GM19372 (cell line): ENCODE measurements around the gene TBKBP1.

ENCODE experiments used
- ATAC-seq: cut with Tn5 transposase; IDR thresholded peaks from one replicate; pipeline ENCODE4 v1.9.1; 2021; ENCODE audit warnings: mild to moderate bottlenecking, low read depth, moderate library complexity; ENCODE audit not compliant: unreplicated experiment

TBKBP1 gene

DNA sequence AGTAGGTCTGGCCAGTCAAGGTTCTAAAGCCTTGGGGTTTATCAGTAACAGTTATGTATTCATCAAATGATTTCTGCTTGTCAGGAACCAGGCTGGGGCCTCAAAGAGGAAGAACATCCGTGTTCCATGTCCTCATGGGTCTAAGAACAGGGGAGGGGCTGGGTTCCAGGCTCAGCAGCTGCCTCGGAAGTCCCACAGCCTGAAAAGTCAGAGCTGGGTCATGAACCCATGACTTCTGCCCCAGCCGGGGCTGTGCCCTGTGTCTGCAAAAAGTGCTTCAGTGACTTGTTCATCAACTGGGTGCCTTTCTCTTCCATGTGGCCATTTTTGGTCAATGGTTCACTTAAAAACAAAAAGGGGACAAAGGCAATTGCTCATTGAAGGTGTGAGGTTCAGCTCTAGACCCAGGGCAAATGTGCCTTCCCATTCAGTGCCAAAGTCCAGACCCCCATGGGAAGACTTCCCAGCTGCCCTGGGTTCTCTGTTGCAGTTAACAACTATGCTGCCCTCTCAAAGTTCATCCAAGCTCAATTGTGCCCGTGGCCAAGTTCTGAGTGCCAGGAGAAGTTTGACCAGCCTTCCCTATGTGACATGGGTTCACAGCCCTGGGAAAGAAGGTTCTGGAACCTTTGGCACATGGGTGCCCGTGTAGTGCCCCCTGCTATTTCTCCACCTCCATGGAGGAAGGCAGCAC is 18.5 kb downstream of the TBKBP1 start:
- ATAC-seq, result no peak

DNA sequence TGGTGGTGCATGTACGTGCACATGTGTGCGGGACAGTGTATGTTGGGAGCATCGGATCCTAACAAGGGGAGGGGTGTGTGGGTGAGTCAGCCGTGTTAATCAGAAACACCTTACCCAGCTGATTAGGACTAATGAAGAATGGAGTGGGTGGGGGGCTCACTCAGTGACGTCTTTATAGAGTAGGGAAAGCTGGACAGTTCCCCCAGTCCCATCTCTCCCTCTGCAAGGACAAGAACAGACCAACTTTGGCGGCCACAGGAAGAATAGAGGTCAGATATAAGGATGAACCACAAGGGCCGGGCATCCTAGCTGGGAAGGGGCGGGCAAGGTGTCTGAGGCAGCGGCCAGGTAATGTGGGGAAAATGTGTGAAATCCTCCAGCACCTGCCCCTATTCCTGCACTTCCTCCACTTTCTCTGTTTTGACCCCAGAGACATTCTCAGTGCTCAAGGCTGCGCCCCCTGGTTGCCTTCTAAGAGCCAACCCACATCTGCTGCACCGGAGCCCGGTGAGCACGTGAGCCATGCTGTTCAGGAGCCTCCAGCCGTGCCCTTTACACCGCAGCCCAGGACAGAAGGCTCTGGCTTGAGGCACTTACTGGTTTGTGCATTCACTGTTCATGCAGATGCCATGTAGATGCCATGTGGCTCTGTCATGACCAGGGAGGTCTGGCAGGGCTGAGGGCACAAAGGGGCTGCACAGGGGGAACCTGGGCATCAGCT is 20.2 kb downstream of the TBKBP1 start:
- ATAC-seq, result no peak

DNA sequence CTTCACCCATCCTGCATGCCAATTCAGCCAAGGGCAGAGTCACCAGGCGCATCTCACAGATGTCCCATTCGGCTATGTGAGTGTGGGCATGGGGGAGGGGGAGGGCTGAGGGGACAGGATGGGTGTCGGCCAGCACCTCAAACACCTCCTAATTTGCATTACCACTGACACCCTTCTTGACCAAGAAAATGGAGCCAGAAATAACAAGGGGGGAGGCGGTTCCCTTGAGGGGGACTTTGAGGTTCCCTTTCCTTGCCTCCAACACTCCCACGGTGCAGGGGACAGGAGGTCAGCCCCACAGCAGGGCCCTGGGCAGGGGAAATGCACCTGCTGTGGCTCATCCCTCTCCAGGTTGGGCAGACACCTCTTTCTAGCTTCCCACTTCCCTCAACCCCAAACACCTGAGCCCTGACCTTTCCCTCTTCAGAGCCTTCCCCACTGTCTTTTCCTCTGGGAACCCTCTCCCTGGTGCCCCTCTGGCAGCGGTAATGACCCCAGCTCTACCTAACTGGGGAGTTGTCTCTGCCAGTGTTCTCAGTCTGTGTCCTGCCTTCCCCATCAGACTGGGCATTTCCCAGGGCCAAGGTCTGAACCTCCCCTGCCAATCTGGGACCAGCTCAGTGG is 20.9 kb downstream of the TBKBP1 start:
- no peak for ATAC-seq

DNA sequence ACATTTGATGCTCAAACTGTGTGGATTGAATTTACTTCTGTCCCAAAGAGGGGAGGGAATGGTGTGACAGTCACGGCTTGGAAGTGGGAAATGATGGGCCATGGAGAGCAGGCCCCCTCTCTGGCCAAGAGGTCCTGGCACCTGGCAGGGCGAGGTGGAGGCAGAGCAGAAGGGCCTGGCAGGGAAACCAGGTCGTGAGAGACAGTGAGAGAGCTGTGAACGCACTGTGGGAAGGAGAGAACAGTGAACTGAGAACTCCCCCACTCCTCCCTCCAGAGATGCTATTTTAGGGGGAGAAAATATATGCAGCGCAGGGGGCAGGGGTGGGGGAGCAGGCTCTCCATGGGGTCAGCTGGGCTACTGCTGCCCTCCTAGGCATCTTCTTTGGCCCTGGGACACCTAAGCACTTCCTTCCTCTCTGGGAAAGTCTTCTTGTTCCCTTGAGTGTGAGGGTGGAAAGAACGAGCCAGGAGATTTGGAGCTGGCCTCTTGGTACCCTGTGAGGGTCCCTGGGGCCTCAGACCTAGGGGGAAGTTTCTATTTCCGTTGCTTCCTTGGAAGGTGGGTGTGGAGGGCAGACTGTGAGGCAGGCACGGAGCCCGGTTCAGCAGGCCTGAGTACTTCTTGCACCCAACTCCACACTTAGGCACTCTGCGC is 21.8 kb downstream of the TBKBP1 start:
- no peak for ATAC-seq

DNA sequence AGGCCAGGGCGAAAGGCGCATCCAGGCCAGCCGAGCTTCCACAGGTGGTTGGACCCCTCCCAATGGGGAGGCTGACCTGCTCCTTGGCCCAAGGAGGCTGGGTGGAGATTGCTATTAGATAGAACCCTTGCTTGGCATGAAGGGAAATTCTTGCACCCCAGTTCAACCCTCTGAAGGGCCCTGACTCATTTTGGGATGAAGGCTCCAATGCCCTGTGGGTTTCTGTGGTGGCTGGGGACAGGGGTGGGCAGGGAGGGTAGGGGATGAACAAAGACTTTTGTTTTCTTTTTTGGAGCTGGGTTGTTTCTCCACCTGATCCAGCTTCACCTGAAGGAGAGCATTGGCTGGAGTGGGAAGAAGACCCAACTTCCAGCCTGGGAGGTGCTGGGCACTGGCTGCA is 22.4 kb downstream of the TBKBP1 start:
- ATAC-seq, result no peak

DNA sequence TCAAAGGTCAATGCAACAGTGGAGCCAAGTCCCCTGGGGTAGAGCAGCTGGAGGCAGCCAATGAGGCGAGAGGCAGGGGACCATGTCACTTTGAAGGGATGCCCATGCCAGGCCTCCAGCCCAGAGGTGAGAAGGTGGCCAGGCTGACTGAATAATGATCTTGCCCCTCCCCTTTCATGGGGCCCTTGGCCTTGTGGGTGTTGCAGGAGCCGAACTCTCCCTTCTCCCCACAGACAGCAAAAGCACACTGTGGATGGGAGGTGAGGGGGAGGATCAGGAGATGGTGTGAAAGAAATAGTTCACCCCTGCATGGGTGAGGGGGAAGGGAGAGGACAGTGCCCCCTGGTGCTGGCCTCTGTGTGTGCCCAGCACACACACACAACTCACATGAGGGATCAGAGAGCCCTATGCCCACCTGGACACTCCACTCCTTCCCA is 23.3 kb downstream of the TBKBP1 start:
- no peak for ATAC-seq

DNA sequence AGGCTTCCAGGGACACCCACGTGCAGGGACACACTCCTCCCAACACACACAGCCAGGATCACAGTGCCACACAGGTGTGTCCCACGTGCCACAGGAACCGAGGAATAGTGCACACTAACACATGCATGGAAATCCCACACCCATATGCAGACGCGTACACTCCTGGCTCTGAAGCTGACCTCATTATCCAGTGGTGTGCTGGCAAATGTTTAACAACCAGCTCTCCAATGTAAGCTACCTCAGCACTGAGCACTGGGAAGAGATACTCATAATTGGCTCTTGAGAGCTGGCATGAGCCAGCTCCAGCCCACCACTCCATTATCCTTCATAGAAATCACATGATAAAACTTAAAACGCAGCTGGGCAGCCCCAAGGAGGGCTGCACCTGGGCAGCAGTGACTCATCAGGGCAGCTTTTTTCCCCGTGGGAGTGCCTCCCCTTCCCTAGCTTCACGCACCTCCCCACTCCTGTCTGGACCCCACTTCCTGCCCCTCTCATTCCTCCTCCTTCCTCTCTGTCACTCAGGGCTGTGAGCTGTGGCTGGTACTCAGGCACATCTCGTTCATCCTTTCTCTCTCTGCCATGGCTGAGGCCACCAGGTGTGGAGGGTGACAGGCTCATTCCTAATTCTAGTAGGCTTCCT is 24.1 kb downstream of the TBKBP1 start:
- ATAC-seq, result no peak

DNA sequence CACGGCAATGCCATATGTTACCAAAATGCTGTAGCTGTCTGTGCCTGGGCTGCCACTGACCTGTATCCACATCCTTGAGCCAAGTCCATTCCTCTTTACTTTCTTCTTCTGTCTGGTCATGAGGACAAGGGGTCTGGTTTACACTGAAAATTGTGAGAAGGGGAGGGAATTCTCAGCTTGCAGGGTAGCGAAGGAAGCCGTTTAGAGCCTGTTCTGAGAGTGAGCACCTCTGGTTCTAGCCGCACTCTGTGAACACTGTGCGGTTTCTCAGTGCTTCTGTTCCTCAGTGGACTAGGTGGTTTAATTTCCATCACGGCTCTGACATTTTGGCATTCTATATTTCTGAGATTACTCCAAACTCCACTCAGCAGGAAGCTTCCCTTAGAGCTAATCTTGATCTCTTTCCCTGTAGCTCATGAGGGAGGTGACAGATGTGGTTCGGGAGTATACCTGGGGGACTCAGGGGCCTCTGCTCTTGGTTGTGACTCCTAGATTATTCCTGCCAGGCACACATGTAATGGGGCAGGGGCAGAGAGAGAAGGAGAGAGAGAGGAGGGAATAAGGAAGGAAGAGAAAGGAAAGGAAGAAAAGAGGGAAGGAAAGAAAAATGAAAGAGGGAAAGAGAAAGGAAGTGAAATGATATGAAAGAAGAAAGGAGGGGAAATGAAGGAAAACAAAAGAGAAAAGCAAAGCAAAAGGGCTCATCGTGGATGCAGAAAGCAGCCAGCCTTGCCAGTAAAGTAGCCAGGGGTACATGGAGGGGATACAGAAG is 24.9 kb downstream of the TBKBP1 start:
- no peak for ATAC-seq

DNA sequence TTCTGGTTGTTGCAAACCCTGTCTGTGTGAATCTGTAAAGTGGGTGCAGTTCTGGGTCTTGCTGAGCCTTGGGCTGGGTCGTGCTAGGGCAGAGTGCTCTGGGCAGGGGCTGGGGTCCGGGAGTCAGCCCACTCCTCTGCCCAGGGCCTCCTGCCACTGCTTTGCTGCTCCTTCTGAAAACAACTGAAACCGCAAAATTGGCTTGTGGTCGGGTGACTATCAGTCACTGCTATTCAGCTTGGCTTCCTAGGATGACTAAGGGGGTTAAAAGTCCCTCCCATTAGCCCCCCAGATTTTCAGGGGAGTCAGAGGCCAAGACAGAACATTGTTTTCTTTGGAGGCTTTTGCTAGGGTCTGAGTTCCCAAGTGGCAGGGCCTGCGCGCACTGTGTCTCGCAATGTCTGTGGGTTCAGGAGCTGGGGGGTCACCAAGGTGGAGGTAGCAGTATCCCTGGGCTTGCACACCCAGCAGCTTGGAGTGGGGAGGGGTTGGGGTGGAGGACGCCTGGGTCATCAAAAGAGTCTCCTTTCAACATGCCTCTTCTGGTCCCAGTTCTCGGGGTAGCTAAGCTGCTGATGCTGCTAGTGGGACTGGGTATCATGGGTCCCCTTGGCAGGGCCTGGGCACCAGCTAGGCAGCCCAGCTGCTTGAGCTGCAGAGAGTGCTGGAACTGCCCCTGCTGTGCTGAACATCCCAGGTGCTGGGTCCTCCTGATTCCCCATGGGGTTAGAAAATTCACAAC is 25.6 kb downstream of the TBKBP1 start:
- no peak for ATAC-seq

DNA sequence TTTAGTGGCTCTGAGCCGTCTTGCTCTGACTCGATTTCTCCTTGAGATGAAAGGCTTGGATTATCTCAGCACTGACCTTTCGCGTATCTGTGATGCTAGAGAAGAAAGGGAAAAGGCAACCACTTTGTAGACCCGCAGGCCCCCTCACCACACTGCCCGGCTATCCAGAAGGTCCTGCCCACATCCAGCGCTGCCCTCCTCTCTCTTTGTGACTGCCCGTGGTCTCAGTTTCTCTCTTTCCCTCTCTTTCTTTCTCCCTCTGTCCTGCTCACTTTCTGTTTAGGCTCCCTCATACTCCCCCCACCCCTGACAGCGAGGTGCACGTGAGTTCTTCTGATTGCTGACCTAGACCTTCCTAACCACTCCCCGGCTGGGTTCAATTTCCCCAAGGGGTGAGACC is 26.2 kb downstream of the TBKBP1 start:
- ATAC-seq, result no peak

DNA sequence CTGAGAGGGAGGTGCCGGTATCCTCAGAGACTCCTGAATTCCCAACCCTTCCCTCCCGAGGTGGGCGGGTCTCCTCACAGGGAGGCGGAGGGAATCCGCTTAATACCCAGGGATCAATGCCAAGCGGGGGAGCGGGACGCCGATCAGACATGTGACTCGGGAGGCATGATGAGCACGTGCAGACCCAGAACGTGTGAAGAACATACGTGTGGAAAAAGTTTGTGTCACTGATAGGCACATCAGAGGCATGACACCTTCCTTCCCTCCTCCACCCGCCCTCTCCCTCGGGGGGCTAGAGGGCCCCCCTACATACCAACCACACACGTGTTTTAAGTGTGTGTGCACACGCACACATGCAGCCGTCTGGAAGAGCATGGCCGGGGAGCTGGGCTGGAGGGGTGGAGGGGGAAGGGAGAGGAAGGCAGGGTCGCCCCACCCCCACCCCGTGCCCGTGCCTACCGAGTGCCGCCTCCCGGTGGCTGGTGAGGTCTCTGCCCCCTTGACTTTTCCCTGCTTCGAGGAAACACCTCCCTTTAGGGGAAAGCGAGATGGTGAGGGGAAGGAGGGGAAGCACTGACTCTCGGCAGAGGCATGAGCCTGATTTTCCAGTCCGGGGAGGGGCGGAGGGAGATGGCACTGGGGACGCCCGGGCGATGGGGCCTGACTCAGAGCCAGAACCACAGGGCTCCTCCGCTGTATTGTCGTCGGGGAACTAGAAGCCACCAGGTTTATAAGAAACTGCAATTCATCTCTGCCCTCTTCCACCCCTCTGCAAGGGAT is 27.0 kb downstream of the TBKBP1 start:
- ATAC-seq, result no peak

DNA sequence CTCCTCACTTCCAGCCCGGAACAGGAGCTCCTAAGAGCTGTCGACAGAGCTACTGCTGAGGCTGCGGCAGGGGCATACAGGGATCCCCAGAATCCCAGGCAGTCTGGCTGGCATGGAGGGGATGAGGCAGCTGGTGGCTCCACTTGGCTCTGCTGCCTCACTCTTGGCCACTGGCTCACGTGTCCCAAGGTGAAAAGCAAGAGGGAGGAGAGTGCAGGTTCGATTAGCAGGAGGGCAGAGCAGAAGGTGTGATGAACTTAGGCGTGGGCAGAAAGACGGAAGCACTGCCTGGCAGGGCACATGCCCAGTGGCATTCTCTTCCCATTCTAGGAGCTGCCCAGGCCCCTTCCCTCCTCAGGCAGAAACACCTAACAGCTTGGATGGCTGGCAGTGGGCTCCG is 27.8 kb downstream of the TBKBP1 start:
- ATAC-seq, result no peak

DNA sequence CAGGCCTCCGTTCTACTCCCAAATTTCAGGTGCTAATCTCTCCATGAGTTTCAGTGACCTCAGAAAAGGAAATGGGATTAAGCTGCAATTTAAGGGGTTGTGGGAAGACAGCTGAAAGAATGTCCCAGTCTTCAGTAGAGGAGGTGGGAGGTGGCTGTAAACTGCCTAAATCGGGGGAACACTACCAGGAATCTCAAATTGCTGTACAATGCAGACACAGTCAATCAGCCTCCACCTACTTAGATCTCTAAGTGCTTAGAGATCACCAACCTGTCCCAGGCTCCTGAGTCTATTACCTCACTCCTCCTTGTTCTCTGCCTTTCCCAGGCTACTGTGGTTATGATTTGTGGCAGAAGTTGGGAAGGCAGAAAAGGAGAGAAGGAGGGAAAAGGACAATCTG is 30.7 kb downstream of the TBKBP1 start:
- ATAC-seq, result no peak

DNA sequence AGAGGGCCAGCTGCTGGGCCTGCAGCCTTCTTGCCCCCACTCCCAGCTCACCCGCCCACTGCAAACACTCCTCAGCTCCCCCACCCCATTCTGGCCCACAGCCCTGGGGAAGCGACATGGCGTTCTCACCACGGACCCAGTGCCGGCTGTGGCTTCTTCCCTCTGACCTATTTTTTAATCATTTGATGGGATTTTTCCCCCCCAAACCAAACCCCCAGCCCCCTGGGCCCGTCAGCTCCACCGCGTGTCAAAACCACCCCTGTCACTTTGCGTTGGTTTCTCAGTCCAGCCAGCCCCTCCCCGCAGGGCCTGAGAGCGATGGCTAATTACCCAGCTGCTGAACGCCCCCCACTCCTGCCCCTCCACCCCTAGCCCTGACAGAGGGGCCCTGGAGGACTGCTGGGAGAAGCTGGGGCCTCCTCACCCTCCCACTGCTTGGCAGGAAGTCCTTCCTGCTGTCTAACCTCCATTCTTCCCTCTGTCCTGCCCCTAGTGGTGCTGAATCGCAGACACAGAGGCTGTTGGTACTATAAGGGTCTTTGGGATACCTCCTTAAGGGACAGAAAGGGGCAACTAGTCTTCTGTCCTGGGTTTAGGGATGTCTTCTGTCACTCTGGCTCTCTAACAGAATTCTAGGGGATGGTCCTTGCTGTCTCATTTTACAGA is 31.6 kb downstream of the TBKBP1 start:
- no peak for ATAC-seq

DNA sequence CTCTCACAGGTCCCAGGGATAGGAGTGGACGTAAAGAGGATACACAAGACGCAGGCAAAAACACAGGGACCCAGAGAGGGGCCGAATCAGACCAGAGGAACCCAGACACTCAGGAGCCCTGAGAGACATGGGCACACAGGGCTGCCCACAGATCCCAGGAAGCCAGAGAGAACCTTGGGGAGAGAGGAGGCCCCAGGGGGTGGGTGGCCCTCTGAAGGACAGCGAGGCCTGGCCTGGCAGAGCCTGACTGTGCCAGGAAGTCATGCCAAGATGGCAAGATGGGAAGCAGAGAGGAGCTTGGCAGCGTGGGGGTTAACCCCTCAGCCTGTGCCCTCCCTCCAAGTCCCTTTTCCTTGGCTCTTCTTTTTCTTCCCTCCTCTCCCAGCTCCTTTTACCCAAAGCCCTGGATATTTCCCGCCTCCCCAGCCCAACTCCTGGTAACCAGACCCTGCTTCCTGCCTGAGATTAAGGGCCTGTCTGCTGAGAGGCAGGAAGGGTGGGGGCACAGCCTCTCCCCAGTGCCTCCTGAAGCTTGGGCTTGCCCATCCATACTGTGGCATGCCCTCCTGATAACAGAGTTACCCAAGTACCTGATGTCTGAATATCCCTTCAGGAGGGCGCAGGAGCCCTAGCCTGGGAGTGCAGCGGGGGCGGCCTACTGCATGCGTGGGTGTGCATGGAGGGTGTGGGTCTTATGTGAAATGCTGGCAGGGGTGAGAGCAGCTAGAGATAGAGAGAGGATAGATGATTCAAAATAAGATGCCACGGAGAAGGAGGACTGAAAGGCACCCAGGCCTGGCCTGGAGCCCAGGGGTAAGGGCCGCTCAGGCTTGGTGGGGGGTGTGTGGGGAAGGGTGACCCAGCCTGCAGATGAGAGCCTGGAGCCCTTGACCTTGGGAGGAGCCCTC is 33.1 kb downstream of the TBKBP1 start:
- ATAC-seq, result no peak

DNA sequence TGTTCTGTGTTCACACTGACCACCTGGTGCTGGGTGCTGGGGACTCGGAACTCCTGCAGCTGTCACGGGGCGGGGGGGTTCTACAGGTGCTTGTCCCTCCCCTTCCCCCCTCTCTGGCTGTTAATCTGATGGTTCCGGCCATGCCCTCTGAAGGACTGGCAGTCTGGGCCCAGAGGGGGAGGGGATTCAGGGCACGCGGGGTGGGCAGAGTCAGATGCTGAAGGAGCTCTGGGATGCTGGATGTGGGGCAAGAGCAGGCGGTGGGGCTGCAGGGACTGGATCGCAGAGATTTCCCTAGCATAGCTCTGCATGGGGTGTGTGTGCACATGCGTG is 33.7 kb downstream of the TBKBP1 start:
- ATAC-seq, result no peak

DNA sequence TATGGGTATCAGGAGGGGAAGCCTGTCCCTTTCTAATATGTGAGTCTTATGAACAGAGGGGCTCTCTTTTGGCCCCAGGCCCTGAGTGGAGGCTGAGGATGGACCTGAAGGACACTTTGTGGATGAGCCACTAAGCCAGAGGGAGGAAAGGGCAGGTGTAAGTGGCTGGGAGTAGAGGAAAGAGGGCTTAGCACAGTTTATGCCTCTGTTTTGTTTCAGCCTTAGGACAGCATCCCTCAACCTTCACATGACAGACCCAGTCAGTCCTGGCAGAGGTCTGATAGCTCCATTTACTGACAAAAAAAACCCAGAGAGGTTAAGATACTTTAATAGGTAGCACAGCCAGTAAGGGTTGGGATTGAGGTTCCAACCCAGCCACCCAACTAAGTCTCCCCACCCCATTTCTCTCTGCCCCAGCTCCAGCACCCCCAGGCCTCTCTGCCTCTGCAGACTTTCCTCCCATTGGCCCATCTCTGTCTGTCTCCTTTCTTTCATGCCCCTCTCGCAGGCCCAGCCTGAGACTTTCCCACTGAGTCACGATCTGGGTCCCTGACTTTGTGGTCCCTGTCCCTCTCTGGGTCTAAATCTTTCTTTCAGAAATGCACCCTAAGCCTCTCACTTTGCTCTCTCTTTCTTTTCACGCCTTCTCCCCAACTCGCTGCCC is 34.4 kb downstream of the TBKBP1 start:
- ATAC-seq, result no peak
